ENCODE results near the gene WNT4.
A peak's percentile ranks its signal among the peaks of the same experiment; 100 is the strongest.

- TF ChIP-seq CTCF (IDR thresholded peaks at IDR 0.05) = peak; percentile 88
- TF ChIP-seq POLR2AphosphoS5 (IDR thresholded peaks at IDR 0.05; ENCODE audit: low read depth, low read length) = 0 out of 2 replicates have a peak, but pooled peaks have one; percentile 25
- TF ChIP-seq REST (IDR thresholded peaks at IDR 0.05; ENCODE audit: insufficient read depth in 1 of 2, low read depth in 2 of 2, low read length in 1 of 2) = no peak
Observed at GRCh38 chr1:22105611-22106207, 37.2 kb downstream of the WNT4 start.
